Stomach smooth muscle (tissue), 2 donors: ENCODE measurements around the gene NPC2.

Experiments
- H3K27ac ChIP-seq: one replicate; pipeline ENCODE4 v1.7.0; 2013; ENCODE audit warnings: mild to moderate bottlenecking, low read length, inconsistent platforms
- H3K27me3 ChIP-seq, 2 donors: one replicate each; pipeline ENCODE4 v1.7.0; 2013; ENCODE audit warnings: low read length in 2 of 2; ENCODE audit not compliant: insufficient read depth in 2 of 2, control insufficient read depth in 1 of 2
- H3K36me3 ChIP-seq, 2 donors: one replicate each; pipeline ENCODE4 v1.7.0; 2013; ENCODE audit warnings: low read length in 2 of 2; ENCODE audit not compliant: control insufficient read depth in 2 of 2, insufficient read depth in 2 of 2
- H3K4me1 ChIP-seq: one replicate; pipeline ENCODE4 v1.7.0; 2013; ENCODE audit warnings: low read length; ENCODE audit not compliant: control insufficient read depth, insufficient read depth
- H3K4me3 ChIP-seq, 2 donors: one replicate each; pipeline ENCODE4 v1.7.0; 2013; ENCODE audit warnings: low read length in 2 of 2
- H3K9ac ChIP-seq, 2 donors: one replicate each; pipeline ENCODE4 v1.7.0; 2013; ENCODE audit warnings: low read length in 2 of 2, mild to moderate bottlenecking in 1 of 2
- H3K9me3 ChIP-seq, 2 donors: one replicate each; pipeline ENCODE4 v1.7.0; 2013; ENCODE audit warnings: low read length in 2 of 2; ENCODE audit not compliant: control insufficient read depth in 2 of 2
- donor health status: healthy.
- donor health status: Pancreatic carcinoma.

The NPC2 gene

GRCh38 chr14:74488786-74489397 is 4.2 kb downstream of the NPC2 start:
- H3K4me1 ChIP-seq, result peaks cover under 1% of the 10 kb centered on the region
- H3K36me3 ChIP-seq, result peaks cover 11 to 15% of the 10 kb centered on the region in 2 donors
- H3K4me3 ChIP-seq, result no peak overlapping the region
- no peaks in the 10 kb centered on the region for H3K9me3 ChIP-seq
- no peak overlapping the region for H3K27ac ChIP-seq
- no peak overlapping the region for H3K9ac ChIP-seq
- H3K27me3 ChIP-seq, result no peaks in the 10 kb centered on the region

GRCh38 chr14:74486164-74486563 is 6.9 kb downstream of the NPC2 start:
- no peak overlapping the region for H3K4me3 ChIP-seq
- no peak overlapping the region for H3K27ac ChIP-seq
- H3K9me3 ChIP-seq, result no peaks in the 10 kb centered on the region
- H3K27me3 ChIP-seq, result no peaks in the 10 kb centered on the region
- peaks cover 25 to 29% of the 10 kb centered on the region in 2 donors for H3K36me3 ChIP-seq
- no peak overlapping the region for H3K9ac ChIP-seq
- no peaks in the 10 kb centered on the region for H3K4me1 ChIP-seq

GRCh38 chr14:74483321-74483720 is 9.8 kb downstream of the NPC2 start:
- H3K9ac ChIP-seq, result no peak overlapping the region
- no peak overlapping the region for H3K27ac ChIP-seq
- H3K36me3 ChIP-seq, result peaks cover 49 to 51% of the 10 kb centered on the region in 2 donors
- no peaks in the 10 kb centered on the region for H3K9me3 ChIP-seq
- no peaks in the 10 kb centered on the region for H3K4me1 ChIP-seq
- H3K4me3 ChIP-seq, result no peak overlapping the region
- no peaks in the 10 kb centered on the region for H3K27me3 ChIP-seq

- Histone ChIP-seq H3K27ac (no peak overlapping the region), H3K36me3 (peaks cover 46 to 53% of the 10 kb centered on the region in 2 donors), H3K4me3 (no peak overlapping the region), H3K9ac (no peak overlapping the region), H3K27me3 (no peaks in the 10 kb centered on the region), H3K9me3 (no peaks in the 10 kb centered on the region), H3K4me1 (no peaks in the 10 kb centered on the region)
Measured at GRCh38 chr14:74482571-74482970, 10.5 kb downstream of the NPC2 start.

GRCh38 chr14:74480046-74480445 is 13.1 kb downstream of the NPC2 start:
- H3K36me3 ChIP-seq, result peaks cover 41 to 52% of the 10 kb centered on the region in 2 donors
- H3K27ac ChIP-seq, result no peak overlapping the region
- H3K27me3 ChIP-seq, result no peaks in the 10 kb centered on the region
- H3K4me1 ChIP-seq, result peaks cover under 1% of the 10 kb centered on the region
- H3K4me3 ChIP-seq, result no peak overlapping the region
- H3K9ac ChIP-seq, result no peak overlapping the region
- H3K9me3 ChIP-seq, result no peaks in the 10 kb centered on the region

- Histone ChIP-seq H3K9me3 (no peaks in the 10 kb centered on the region), H3K27me3 (no peaks in the 10 kb centered on the region), H3K27ac (no peak overlapping the region), H3K4me1 (peaks cover 3% of the 10 kb centered on the region), H3K4me3 (no peak overlapping the region), H3K9ac (no peak overlapping the region), H3K36me3 (peaks cover 44 to 54% of the 10 kb centered on the region in 2 donors)
Measured at GRCh38 chr14:74478996-74479635, 14.0 kb downstream of the NPC2 start.

- Histone ChIP-seq H3K9me3 (no peaks in the 10 kb centered on the region), H3K27ac (no peak overlapping the region), H3K36me3 (peaks cover 42 to 49% of the 10 kb centered on the region in 2 donors)
Measured at GRCh38 chr14:74476607-74477006, 16.5 kb downstream of the NPC2 start.

GRCh38 chr14:74476107-74476506 is 17.0 kb downstream of the NPC2 start:
- H3K9me3 ChIP-seq, result no peaks in the 10 kb centered on the region
- H3K27ac ChIP-seq, result no peak overlapping the region
- H3K9ac ChIP-seq, result no peak overlapping the region
- peaks cover 3% of the 10 kb centered on the region for H3K4me1 ChIP-seq
- H3K27me3 ChIP-seq, result no peaks in the 10 kb centered on the region
- peaks cover 37 to 46% of the 10 kb centered on the region in 2 donors for H3K36me3 ChIP-seq
- H3K4me3 ChIP-seq, result no peak overlapping the region

More at GRCh38 chr14:74476607-74477006, 16.5 kb downstream of the NPC2 start:
- no peak overlapping the region for H3K9ac ChIP-seq
- H3K27me3 ChIP-seq, result no peaks in the 10 kb centered on the region
- peaks cover 3% of the 10 kb centered on the region for H3K4me1 ChIP-seq
- no peak overlapping the region for H3K4me3 ChIP-seq

- no peak overlapping the region for H3K9ac ChIP-seq
- H3K27ac ChIP-seq, result no peak overlapping the region
- peaks cover 3% of the 10 kb centered on the region for H3K4me1 ChIP-seq
- H3K4me3 ChIP-seq, result no peak overlapping the region
- H3K36me3 ChIP-seq, result peaks cover 37 to 42% of the 10 kb centered on the region in 2 donors
- H3K27me3 ChIP-seq, result no peaks in the 10 kb centered on the region
- no peaks in the 10 kb centered on the region for H3K9me3 ChIP-seq
Measured at GRCh38 chr14:74475678-74476077, 17.4 kb downstream of the NPC2 start.

GRCh38 chr14:74474376-74474775 is 18.7 kb downstream of the NPC2 start:
- Histone ChIP-seq H3K9me3 (no peaks in the 10 kb centered on the region), H3K4me1 (peaks cover 5% of the 10 kb centered on the region), H3K36me3 (peaks cover 26 to 31% of the 10 kb centered on the region in 2 donors), H3K4me3 (no peak overlapping the region), H3K9ac (no peak overlapping the region), H3K27me3 (no peaks in the 10 kb centered on the region), H3K27ac (no peak overlapping the region)

GRCh38 chr14:74472601-74473000 is 20.5 kb downstream of the NPC2 start:
- peaks cover 5% of the 10 kb centered on the region for H3K4me1 ChIP-seq
- H3K9ac ChIP-seq, result no peak overlapping the region
- no peak overlapping the region for H3K4me3 ChIP-seq
- H3K36me3 ChIP-seq, result peaks cover 18 to 20% of the 10 kb centered on the region in 2 donors
- no peaks in the 10 kb centered on the region for H3K27me3 ChIP-seq
- no peaks in the 10 kb centered on the region for H3K9me3 ChIP-seq
- no peak overlapping the region for H3K27ac ChIP-seq
